ENCODE measurements around the gene CTR9. TPM values are rescaled to one million over a fixed set of nuclear protein-coding genes. Genes with fewer than 3 reads are reported as not detected.

CTR9 gene
- total and polyA plus RNA-seq, 4 donors = 12.5 to 33.4 (median 19.7) TPM

DNA sequence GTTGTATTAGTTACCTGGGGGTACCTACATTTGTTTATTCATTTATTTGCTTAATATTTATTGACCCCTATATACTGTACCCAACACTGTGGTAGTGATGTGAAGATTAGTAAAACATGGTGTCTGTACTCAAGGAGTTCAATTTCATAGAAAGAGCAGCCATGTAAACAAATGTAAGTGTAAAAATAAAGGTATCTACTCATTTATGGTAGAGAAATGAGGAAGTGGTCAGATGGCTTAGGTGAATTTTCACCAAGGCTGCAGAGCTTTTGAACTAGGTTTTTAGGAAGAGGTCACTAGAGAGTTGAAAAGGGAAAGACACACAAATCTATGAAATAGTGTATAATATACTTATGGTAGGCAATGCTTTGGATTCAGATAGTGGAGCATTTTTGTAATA lies 11.1 kb downstream of the CTR9 start:
- Histone ChIP-seq H3K4me1 (ENCODE audit: control insufficient read depth in 4 of 4, insufficient read depth in 4 of 4, low read length in 3 of 4) (peaks cover 0 to 2% (median 0%) of the 10 kb centered on the region in 4 donors), H3K27ac (ENCODE audit: low read depth in 1 of 2, low read length in 2 of 2) (no peak overlapping the region), H3K9ac (ENCODE audit: low read depth in 1 of 2, low read length in 2 of 2) (no peak overlapping the region), H3K9me3 (ENCODE audit: control insufficient read depth in 4 of 4, low read length in 3 of 4) (no peaks in the 10 kb centered on the region), H3K27me3 (ENCODE audit: control insufficient read depth in 4 of 4, insufficient read depth in 4 of 4, low read length in 3 of 4) (no peaks in the 10 kb centered on the region), H3K36me3 (ENCODE audit: control insufficient read depth in 4 of 4, insufficient read depth in 3 of 4, low read depth in 1 of 4, low read length in 3 of 4) (peaks cover 15 to 84% (median 63%) of the 10 kb centered on the region in 4 donors), H3K4me3 (ENCODE audit: low read depth in 1 of 3, low read length in 3 of 3) (no peak overlapping the region)
- DNase-seq (ENCODE audit: low spot score) = no peak
- TF ChIP-seq EGR1 (IDR thresholded peaks at IDR 0.05; ENCODE audit: low read depth in 2 of 2) (no peak), SP1 (IDR thresholded peaks at IDR 0.05) (no peak), HNF4A (conservative IDR thresholded peaks at IDR 0.05) (no peak), RXRA (IDR thresholded peaks at IDR 0.05) (no peak), JUND (IDR thresholded peaks at IDR 0.05) (no peak), RAD21 (IDR thresholded peaks at IDR 0.05) (no peak), TAF1 (conservative IDR thresholded peaks at IDR 0.05) (no peak)
- TF ChIP-seq, protein P1, sequence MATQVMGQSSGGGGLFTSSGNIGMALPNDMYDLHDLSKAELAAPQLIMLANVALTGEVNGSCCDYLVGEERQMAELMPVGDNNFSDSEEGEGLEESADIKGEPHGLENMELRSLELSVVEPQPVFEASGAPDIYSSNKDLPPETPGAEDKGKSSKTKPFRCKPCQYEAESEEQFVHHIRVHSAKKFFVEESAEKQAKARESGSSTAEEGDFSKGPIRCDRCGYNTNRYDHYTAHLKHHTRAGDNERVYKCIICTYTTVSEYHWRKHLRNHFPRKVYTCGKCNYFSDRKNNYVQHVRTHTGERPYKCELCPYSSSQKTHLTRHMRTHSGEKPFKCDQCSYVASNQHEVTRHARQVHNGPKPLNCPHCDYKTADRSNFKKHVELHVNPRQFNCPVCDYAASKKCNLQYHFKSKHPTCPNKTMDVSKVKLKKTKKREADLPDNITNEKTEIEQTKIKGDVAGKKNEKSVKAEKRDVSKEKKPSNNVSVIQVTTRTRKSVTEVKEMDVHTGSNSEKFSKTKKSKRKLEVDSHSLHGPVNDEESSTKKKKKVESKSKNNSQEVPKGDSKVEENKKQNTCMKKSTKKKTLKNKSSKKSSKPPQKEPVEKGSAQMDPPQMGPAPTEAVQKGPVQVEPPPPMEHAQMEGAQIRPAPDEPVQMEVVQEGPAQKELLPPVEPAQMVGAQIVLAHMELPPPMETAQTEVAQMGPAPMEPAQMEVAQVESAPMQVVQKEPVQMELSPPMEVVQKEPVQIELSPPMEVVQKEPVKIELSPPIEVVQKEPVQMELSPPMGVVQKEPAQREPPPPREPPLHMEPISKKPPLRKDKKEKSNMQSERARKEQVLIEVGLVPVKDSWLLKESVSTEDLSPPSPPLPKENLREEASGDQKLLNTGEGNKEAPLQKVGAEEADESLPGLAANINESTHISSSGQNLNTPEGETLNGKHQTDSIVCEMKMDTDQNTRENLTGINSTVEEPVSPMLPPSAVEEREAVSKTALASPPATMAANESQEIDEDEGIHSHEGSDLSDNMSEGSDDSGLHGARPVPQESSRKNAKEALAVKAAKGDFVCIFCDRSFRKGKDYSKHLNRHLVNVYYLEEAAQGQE (IDR thresholded peaks at IDR 0.05) = no peak
- TF ChIP-seq, protein P2, sequence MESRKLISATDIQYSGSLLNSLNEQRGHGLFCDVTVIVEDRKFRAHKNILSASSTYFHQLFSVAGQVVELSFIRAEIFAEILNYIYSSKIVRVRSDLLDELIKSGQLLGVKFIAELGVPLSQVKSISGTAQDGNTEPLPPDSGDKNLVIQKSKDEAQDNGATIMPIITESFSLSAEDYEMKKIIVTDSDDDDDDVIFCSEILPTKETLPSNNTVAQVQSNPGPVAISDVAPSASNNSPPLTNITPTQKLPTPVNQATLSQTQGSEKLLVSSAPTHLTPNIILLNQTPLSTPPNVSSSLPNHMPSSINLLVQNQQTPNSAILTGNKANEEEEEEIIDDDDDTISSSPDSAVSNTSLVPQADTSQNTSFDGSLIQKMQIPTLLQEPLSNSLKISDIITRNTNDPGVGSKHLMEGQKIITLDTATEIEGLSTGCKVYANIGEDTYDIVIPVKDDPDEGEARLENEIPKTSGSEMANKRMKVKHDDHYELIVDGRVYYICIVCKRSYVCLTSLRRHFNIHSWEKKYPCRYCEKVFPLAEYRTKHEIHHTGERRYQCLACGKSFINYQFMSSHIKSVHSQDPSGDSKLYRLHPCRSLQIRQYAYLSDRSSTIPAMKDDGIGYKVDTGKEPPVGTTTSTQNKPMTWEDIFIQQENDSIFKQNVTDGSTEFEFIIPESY (IDR thresholded peaks at IDR 0.05) = no peak
- TF ChIP-seq, protein P3, sequence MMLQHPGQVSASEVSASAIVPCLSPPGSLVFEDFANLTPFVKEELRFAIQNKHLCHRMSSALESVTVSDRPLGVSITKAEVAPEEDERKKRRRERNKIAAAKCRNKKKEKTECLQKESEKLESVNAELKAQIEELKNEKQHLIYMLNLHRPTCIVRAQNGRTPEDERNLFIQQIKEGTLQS (IDR thresholded peaks at IDR 0.05) = no peak

DNA sequence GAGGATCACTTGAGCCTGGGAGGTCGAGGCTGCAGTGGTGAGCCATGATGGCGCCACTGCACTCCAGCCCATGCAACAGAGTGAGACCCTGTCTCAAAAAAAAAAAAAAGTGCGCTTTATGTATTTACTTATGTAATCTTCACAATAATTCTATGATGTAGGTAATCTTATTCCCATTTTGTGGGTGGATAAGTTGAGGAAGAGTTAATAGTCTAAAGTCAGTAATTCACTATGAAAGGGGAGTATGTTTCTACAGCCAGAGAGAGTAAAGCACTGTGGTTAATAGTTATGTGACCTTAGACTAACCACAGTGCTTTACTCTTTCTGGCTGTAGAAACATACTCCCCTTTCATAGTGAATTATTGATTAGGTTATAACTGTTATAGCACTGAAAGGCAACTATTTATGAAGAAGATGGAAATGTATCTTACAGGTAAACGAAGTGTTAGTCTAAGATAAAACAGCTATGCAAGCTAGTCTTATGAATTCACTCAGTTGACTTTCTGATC lies 11.9 kb downstream of the CTR9 start:
- no peak overlapping the region for H3K27ac ChIP-seq (ENCODE audit: low read depth in 1 of 2, low read length in 2 of 2)
- WGBS = 97% methylated on average over 4 of the region's 4 CpGs
- H3K36me3 ChIP-seq (ENCODE audit: control insufficient read depth in 4 of 4, insufficient read depth in 3 of 4, low read depth in 1 of 4, low read length in 3 of 4) = peaks cover 17 to 84% (median 59%) of the 10 kb centered on the region in 4 donors
- no peak overlapping the region for H3K9ac ChIP-seq (ENCODE audit: low read depth in 1 of 2, low read length in 2 of 2)
- DNase-seq (ENCODE audit: low spot score) = no peak
- H3K27me3 ChIP-seq (ENCODE audit: control insufficient read depth in 4 of 4, insufficient read depth in 4 of 4, low read length in 3 of 4) = no peaks in the 10 kb centered on the region
- H3K4me1 ChIP-seq (ENCODE audit: control insufficient read depth in 4 of 4, insufficient read depth in 4 of 4, low read length in 3 of 4) = peaks cover 0 to 2% (median 0%) of the 10 kb centered on the region in 4 donors
- H3K9me3 ChIP-seq (ENCODE audit: control insufficient read depth in 4 of 4, low read length in 3 of 4) = no peaks in the 10 kb centered on the region
- H3K4me3 ChIP-seq (ENCODE audit: low read depth in 1 of 3, low read length in 3 of 3) = no peak overlapping the region
- TF ChIP-seq RXRA (IDR thresholded peaks at IDR 0.05) (no peak), NR2F2 (IDR thresholded peaks at IDR 0.05) (no peak), TAF1 (conservative IDR thresholded peaks at IDR 0.05) (no peak), JUND (IDR thresholded peaks at IDR 0.05) (no peak), YY1 (IDR thresholded peaks at IDR 0.05) (no peak), HNF4G (IDR thresholded peaks at IDR 0.05) (no peak), FOXA2 (IDR thresholded peaks at IDR 0.05) (no peak), FOXA1 (IDR thresholded peaks at IDR 0.05) (no peak), EGR1 (IDR thresholded peaks at IDR 0.05; ENCODE audit: low read depth in 2 of 2) (no peak), SP1 (IDR thresholded peaks at IDR 0.05) (no peak), HNF4A (conservative IDR thresholded peaks at IDR 0.05) (no peak)
- TF ChIP-seq, protein P4, sequence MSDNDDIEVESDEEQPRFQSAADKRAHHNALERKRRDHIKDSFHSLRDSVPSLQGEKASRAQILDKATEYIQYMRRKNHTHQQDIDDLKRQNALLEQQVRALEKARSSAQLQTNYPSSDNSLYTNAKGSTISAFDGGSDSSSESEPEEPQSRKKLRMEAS (IDR thresholded peaks at IDR 0.05) = no peak
- TF ChIP-seq, protein P2 (IDR thresholded peaks at IDR 0.05) = no peak
- TF ChIP-seq, protein P5, sequence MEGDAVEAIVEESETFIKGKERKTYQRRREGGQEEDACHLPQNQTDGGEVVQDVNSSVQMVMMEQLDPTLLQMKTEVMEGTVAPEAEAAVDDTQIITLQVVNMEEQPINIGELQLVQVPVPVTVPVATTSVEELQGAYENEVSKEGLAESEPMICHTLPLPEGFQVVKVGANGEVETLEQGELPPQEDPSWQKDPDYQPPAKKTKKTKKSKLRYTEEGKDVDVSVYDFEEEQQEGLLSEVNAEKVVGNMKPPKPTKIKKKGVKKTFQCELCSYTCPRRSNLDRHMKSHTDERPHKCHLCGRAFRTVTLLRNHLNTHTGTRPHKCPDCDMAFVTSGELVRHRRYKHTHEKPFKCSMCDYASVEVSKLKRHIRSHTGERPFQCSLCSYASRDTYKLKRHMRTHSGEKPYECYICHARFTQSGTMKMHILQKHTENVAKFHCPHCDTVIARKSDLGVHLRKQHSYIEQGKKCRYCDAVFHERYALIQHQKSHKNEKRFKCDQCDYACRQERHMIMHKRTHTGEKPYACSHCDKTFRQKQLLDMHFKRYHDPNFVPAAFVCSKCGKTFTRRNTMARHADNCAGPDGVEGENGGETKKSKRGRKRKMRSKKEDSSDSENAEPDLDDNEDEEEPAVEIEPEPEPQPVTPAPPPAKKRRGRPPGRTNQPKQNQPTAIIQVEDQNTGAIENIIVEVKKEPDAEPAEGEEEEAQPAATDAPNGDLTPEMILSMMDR (IDR thresholded peaks at IDR 0.05; ENCODE audit: low read depth, low read length, missing input control) = no peak
- TF ChIP-seq, protein P1 (IDR thresholded peaks at IDR 0.05) = no peak
- TF ChIP-seq, protein P3 (IDR thresholded peaks at IDR 0.05) = no peak

All from liver (tissue), 9 donors.